Right atrium auricular region (tissue), 2 donors: Measurements from ENCODE around the gene COL4A6. TPM values are rescaled to one million over a fixed set of nuclear protein-coding genes. Genes with fewer than 3 reads are reported as not detected.

Experiments used
- DNase-seq: peaks from one replicate; pipeline ENCODE4 v3.0.0-alpha.2; 2019; ENCODE audit warnings: low spot score
- H3K27ac ChIP-seq, 2 donors: fragments of 200-600 bp; sonication (generic); 1 replicate in 1 of 2; 2 replicates in 1 of 2; pipeline ENCODE4 v1.5.1; 2016 to 2019
- H3K27me3 ChIP-seq, 2 donors: fragments of 200-600 bp; sonication (generic); one replicate each; pipeline versions ENCODE4 v1.5.1 to v1.6.0; 2017 to 2019
- H3K36me3 ChIP-seq: fragments of 200-600 bp; sonication (generic); one replicate; pipeline ENCODE4 v1.5.1; 2016
- H3K4me1 ChIP-seq, 2 donors: fragments of 200-600 bp; sonication (generic); one replicate each; pipeline versions ENCODE4 v1.5.1 to v1.6.0; 2017 to 2019
- H3K4me3 ChIP-seq, 2 donors: fragments of 200-600 bp; sonication (generic); 1 replicate in 1 of 2; 2 replicates in 1 of 2; pipeline ENCODE4 v1.5.1; 2017 to 2019; ENCODE audit warnings: mild to moderate bottlenecking in 1 of 2, moderate library complexity in 1 of 2
- H3K9me3 ChIP-seq, 2 donors: fragments of 200-600 bp; sonication (generic); one replicate each; pipeline ENCODE4 v1.5.1; 2019
- CTCF ChIP-seq, 2 donors: fragments of 200-600 bp; sonication (generic); IDR thresholded peaks; one replicate each; pipeline ENCODE4 v1.5.1; 2019; ENCODE audit warnings: antibody characterized with exemption in 2 of 2
- total RNA-seq, 2 donors: library from RNA; depleted of rRNA; stranded (reverse); fragments of >200 nt; gene quantifications; one replicate each; pipeline ENCODE4 v1.1.0, GENCODE V29; 2016

COL4A6 gene
- total RNA-seq, 2 donors from 2014 or later: 4.6 to 17.7 TPM

GRCh38 chrX:108219949-108220601, 218.1 kb downstream of the COL4A6 start:
- Histone ChIP-seq H3K27ac (no peak overlapping the region), H3K4me3 (no peak overlapping the region), H3K4me1 (peaks cover 0 to 13% of the 10 kb centered on the region in 2 donors), H3K27me3 (no peaks in the 10 kb centered on the region), H3K9me3 (no peaks in the 10 kb centered on the region), H3K36me3 (no peaks in the 10 kb centered on the region)
- no peak for TF ChIP-seq CTCF (IDR thresholded peaks at IDR 0.05)
- no peak for DNase-seq

- no peak for DNase-seq
- Histone ChIP-seq H3K9me3 (no peaks in the 10 kb centered on the region), H3K36me3 (no peaks in the 10 kb centered on the region), H3K27me3 (no peaks in the 10 kb centered on the region), H3K4me1 (no peaks in the 10 kb centered on the region), H3K27ac (no peak overlapping the region), H3K4me3 (no peak overlapping the region)
- no peak for TF ChIP-seq CTCF (IDR thresholded peaks at IDR 0.05)
These were observed 220.3 kb downstream of the COL4A6 start for GRCh38 chrX:108217876-108218275.

- no peak for DNase-seq
- H3K4me3 ChIP-seq: no peak overlapping the region
- no peak for TF ChIP-seq CTCF (IDR thresholded peaks at IDR 0.05)
- no peak overlapping the region for H3K27ac ChIP-seq
- no peaks in the 10 kb centered on the region for H3K4me1 ChIP-seq
- no peaks in the 10 kb centered on the region for H3K27me3 ChIP-seq
- H3K9me3 ChIP-seq: no peaks in the 10 kb centered on the region
- H3K36me3 ChIP-seq: no peaks in the 10 kb centered on the region
These were observed 221.2 kb downstream of the COL4A6 start for GRCh38 chrX:108216919-108217571.

- peak overlapping the region in 1 of 2 donors; percentile 15 for H3K27ac ChIP-seq
- no peak for TF ChIP-seq CTCF (IDR thresholded peaks at IDR 0.05)
These were observed 221.8 kb downstream of the COL4A6 start for GRCh38 chrX:108216405-108216804.

GRCh38 chrX:108211301-108211700, 226.9 kb downstream of the COL4A6 start:
- Histone ChIP-seq H3K36me3 (no peaks in the 10 kb centered on the region), H3K4me3 (no peak overlapping the region), H3K27me3 (no peaks in the 10 kb centered on the region), H3K9me3 (no peaks in the 10 kb centered on the region), H3K27ac (no peak overlapping the region), H3K4me1 (no peaks in the 10 kb centered on the region)
- DNase-seq: no peak
- TF ChIP-seq CTCF (IDR thresholded peaks at IDR 0.05): no peak

More at GRCh38 chrX:108216405-108216804, 221.8 kb downstream of the COL4A6 start:
- H3K4me3 ChIP-seq: no peak overlapping the region
- H3K9me3 ChIP-seq: no peaks in the 10 kb centered on the region
- H3K36me3 ChIP-seq: no peaks in the 10 kb centered on the region
- no peak for DNase-seq
- H3K27me3 ChIP-seq: no peaks in the 10 kb centered on the region
- H3K4me1 ChIP-seq: no peaks in the 10 kb centered on the region
